Muscle layer of duodenum (tissue), 2 donors: ENCODE results near the gene BCL2.

Experiments
- H3K27ac ChIP-seq: one replicate; pipeline ENCODE4 v1.7.0; 2013; ENCODE audit warnings: mild to moderate bottlenecking, low read length
- H3K27me3 ChIP-seq: one replicate; pipeline ENCODE4 v1.7.0; 2013; ENCODE audit warnings: low read depth, mild to moderate bottlenecking, control low read depth, low read length
- H3K36me3 ChIP-seq, 2 donors: one replicate each; pipeline ENCODE4 v1.7.0; 2013; ENCODE audit warnings: low read length in 2 of 2, control low read depth in 1 of 2, mild to moderate bottlenecking in 1 of 2; ENCODE audit not compliant: insufficient read depth in 2 of 2, control insufficient read depth in 1 of 2
- H3K4me1 ChIP-seq, 2 donors: one replicate each; pipeline ENCODE4 v1.7.0; 2013; ENCODE audit warnings: low read length in 2 of 2, mild to moderate bottlenecking in 2 of 2, control low read depth in 1 of 2, moderate library complexity in 1 of 2; ENCODE audit not compliant: insufficient read depth in 2 of 2, control insufficient read depth in 1 of 2
- H3K4me3 ChIP-seq, 2 donors: one replicate each; pipeline ENCODE4 v1.7.0; 2013; ENCODE audit warnings: low read length in 2 of 2, low read depth in 1 of 2, mild to moderate bottlenecking in 1 of 2
- H3K9me3 ChIP-seq, 2 donors: one replicate each; pipeline ENCODE4 v1.7.0; 2013; ENCODE audit warnings: low read length in 2 of 2, control low read depth in 1 of 2, mild to moderate bottlenecking in 1 of 2; ENCODE audit not compliant: control insufficient read depth in 1 of 2
- donor health status: healthy.

The BCL2 gene

DNA sequence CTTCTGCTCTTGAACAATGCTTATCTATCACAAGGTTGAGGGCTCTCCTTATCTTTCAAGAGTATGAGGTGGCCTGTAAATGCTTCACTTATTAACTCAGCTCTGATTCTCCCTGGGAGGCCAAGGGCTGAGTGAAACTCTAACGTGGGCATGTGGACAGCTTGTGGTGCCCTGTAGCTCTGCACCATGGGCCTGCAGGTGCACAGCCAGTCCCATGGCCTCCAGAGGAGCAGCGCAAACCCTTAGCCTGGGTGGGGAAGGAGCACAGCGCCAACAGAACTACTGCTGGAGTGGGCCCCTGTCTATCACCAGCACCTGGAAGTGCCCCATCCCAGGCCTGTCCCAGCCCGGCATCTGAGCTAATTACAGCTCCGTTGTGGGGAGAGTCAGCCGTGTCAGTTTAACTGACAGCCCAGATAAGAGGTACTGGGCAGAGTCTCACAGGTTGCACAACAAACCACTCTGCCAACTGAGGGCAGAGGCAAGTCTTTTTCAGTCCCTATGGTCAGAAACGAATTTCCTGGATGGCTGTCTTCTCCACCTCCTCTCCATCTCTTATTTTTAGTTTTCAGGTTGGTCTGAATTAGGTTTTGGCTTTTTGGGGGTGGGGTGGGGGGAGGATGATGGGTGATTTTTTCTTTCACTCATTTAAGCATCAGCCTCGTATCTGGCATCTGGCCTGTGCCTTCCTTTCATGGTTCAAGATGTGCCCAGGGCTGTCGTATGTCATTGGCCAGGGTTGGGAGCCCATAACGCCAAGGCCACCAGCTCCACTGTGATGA is 219.5 kb downstream of the BCL2 start:
- Histone ChIP-seq H3K4me3 (no peak overlapping the region), H3K9me3 (no peaks in the 10 kb centered on the region), H3K4me1 (peaks cover 0 to 18% of the 10 kb centered on the region in 2 donors), H3K36me3 (no peaks in the 10 kb centered on the region), H3K27ac (no peak overlapping the region), H3K27me3 (no peaks in the 10 kb centered on the region)

DNA sequence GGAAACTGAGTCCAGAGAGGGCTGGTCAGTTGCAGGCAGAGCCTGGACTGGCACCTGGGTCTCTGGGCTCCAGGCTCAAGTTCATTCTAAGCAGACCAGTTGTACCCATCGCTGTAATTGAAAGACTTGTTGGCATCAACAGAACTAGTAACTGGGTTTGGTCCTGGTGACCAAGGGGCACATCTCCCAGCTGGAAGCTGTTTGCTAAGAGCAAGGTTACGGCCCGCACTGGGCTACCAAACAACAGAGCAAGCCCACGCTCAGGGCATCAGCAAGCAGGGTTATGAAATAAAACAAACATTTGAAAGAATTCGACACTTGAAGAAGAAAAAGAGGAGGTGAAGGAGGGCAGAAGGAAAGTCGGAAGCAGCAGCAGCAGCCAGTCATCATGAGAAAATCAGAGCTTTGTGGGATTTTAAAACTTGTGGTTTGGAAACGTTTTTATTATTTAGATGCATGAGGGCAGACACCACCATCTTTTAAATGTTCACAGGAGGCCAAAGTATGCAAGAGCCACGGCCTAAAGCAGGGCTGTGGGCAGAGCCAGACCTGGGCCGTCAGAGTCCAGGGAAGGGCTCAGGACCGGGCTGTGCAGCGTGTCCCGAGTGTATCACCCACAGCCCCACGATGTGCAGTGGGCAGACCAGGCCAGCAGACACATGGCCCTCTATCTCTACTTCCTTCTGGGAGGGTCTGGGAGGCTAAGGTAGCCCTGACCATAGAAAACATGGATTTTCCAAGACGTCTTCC is 220.3 kb downstream of the BCL2 start:
- Histone ChIP-seq H3K4me1 (peaks cover 0 to 18% of the 10 kb centered on the region in 2 donors), H3K4me3 (no peak overlapping the region), H3K36me3 (no peaks in the 10 kb centered on the region), H3K27ac (no peak overlapping the region), H3K27me3 (no peaks in the 10 kb centered on the region), H3K9me3 (no peaks in the 10 kb centered on the region)

DNA sequence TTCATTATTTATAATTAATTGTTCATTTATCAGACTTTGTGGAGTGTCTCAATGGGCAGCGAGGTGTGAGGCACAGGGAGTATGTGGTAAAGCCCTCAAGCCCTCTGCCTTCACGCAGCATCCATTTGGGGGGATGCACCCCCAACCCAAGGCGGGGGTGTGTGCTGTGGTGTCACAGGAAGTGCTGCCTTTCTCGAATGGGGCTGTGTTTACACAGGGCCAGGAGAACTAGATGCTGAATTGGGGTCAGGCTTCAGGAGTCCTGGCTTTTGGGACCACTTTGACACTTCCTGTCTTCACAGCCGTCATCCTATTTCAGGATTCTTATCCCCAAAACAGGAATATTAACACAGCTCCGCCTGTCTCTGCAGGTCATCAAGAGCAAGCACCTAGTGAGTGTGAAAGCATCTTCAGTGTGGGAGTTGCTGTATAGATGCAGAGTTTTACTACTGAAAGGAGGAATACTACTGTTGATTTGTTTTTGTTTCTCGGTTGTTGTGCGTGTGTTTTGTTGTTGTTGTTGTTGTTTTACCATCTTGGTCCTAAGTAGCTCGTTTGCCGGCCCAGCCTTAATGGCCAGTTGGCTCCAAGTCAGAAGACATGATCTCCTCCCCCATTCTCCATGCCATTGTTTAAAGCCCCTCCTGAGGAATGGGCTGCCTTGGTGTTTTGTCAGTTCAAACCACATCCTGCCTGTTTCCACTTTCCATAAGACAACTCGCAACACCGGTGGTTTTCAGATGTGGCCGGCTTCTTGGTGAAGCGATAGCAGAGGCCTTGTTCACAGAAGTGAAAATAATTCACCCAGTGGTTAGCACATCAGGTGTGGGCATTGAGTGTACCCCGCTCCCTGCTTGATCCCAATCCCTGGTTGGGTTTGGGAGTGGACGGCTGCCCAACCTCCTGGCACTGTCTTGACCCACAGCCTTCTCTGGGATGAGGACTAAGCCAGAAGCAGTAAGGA is 221.3 kb downstream of the BCL2 start:
- no peaks in the 10 kb centered on the region for H3K27me3 ChIP-seq
- no peak overlapping the region for H3K27ac ChIP-seq
- peaks cover 0 to 18% of the 10 kb centered on the region in 2 donors for H3K4me1 ChIP-seq
- no peak overlapping the region for H3K4me3 ChIP-seq
- H3K9me3 ChIP-seq, result no peaks in the 10 kb centered on the region
- H3K36me3 ChIP-seq, result no peaks in the 10 kb centered on the region

DNA sequence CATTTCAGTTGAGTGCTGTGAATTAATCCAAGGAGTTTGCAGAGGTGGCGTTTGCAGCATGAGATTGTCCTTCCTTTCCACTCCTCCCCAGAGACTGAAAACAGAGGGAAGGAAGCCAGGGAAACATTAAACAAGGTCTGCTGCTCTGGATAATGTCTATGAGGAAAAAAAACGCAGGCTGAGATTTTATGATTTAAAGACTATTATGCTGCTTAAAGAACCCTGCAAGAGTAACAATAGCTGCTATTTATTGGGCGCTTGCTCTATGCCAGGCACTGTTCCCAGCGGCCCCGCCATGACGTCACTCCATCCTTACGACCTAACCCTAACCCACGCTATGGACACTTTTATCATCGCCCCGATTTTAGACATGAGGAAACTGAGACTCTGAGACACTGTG is 222.4 kb downstream of the BCL2 start:
- H3K4me1 ChIP-seq, result peaks cover 0 to 18% of the 10 kb centered on the region in 2 donors
- no peak overlapping the region for H3K27ac ChIP-seq
- H3K36me3 ChIP-seq, result no peaks in the 10 kb centered on the region
- H3K9me3 ChIP-seq, result no peaks in the 10 kb centered on the region
- H3K27me3 ChIP-seq, result no peaks in the 10 kb centered on the region
- no peak overlapping the region for H3K4me3 ChIP-seq

DNA sequence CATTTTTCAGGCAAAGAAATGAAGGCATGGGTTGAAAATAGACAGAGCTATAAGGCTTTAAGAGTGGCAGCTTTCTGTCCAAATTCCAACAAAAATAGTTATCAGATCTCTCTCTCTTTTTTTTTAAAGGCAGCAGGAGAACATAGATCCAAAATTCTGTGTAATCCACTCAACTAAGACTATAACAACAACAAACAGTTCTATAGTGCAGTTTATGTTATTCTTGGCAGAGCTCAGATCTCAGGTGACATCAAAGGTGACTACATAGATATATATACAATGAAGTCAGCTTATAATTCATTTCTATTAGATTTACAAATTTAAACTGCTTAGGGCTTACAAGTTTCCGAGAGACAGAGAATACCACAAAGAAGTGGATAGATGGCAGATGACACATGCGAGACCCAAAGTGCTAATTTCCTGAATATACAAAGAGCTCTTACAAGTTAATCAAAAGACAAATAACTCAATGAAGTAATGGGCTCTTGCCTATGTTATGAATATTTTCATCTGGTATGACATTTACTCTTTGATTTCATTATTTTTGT is 223.2 kb downstream of the BCL2 start:
- Histone ChIP-seq H3K27me3 (no peaks in the 10 kb centered on the region), H3K4me1 (peaks cover 0 to 18% of the 10 kb centered on the region in 2 donors), H3K4me3 (no peak overlapping the region), H3K27ac (no peak overlapping the region), H3K36me3 (no peaks in the 10 kb centered on the region), H3K9me3 (no peaks in the 10 kb centered on the region)

DNA sequence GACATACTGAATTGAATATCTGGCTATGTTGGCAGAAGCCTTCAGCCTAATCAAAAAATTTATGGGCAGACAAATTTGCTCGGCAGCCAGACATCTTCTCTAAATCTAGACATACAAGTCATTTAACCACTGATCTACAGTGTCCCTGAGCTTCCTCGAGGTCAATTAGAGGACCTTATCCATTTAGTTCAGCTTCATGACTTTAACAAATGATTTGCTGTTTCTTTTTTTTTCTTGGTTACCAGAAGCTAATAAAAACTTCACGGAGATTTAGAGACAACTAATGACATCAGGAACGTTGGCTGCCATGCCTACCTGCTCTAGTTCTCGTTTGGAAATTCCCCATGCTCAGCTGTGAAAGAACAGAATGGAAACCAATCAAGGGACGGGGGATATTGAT is 223.8 kb downstream of the BCL2 start:
- no peaks in the 10 kb centered on the region for H3K27me3 ChIP-seq
- no peak overlapping the region for H3K4me3 ChIP-seq
- no peak overlapping the region for H3K27ac ChIP-seq
- peaks cover 0 to 24% of the 10 kb centered on the region in 2 donors for H3K4me1 ChIP-seq
- H3K9me3 ChIP-seq, result no peaks in the 10 kb centered on the region
- no peaks in the 10 kb centered on the region for H3K36me3 ChIP-seq

DNA sequence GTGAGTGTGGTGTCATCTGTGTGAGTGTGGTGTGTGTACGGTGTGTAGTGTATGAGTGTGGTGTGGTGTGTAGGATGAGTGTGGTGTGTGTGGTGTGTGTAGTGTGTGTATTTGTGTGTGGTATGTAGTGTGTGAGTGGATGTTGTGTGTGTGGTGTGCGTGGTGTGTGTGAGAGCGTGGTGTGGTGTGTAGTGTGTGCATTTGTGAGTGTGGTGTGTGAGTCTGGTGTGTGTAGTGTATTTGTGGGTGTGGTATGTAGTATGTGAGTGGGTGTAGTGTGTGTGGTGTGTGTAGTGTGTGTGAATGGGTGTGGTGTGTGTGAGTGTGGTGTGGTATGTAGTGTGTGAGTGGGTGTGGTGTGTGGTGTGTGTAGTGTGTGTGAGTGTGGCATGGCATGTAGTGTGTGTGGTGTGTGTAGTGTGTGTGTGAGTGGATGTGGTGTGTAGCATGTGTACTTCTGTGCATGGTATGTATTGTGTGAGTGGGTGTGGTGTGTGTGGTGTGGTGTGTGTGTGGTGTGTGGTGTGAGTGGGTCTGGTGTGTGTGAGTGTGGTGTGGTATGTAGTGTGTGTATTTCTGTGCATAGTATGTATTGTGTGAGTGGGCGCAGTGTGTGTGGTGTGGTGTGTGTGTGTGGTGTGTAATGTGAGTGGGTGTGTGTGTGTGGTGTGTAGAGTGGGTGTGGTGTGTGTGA is 227.8 kb downstream of the BCL2 start:
- no peak overlapping the region for H3K27ac ChIP-seq
- H3K36me3 ChIP-seq, result no peaks in the 10 kb centered on the region

DNA sequence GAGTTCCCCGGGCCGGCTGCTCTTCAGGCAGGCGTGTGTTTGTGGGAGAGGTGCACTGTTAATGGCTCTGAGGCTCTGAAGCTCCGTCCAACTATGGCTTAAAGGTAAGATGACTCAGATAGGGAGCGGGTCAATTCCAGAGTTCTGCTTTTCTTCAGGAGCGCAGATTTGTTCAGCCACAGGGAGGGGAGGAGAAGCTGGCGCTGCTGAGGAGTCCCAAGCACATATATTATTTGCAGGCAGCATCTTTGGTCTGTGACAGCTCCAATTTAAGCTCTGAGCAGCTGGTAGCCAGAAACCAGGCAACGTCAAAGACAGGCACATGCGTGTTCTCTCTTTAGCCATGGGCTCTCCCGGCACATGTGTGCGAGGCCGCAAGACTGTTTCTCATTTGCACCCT is 229.2 kb downstream of the BCL2 start:
- peaks cover 0 to 16% of the 10 kb centered on the region in 2 donors for H3K4me1 ChIP-seq
- no peak overlapping the region for H3K27ac ChIP-seq
- H3K27me3 ChIP-seq, result no peaks in the 10 kb centered on the region
- H3K4me3 ChIP-seq, result no peak overlapping the region
- no peaks in the 10 kb centered on the region for H3K36me3 ChIP-seq
- H3K9me3 ChIP-seq, result no peaks in the 10 kb centered on the region

More for the DNA sequence above, 227.8 kb downstream of the BCL2 start:
- Histone ChIP-seq H3K4me1 (peaks cover 0 to 22% of the 10 kb centered on the region in 2 donors), H3K9me3 (no peaks in the 10 kb centered on the region), H3K4me3 (no peak overlapping the region), H3K27me3 (no peaks in the 10 kb centered on the region)

DNA sequence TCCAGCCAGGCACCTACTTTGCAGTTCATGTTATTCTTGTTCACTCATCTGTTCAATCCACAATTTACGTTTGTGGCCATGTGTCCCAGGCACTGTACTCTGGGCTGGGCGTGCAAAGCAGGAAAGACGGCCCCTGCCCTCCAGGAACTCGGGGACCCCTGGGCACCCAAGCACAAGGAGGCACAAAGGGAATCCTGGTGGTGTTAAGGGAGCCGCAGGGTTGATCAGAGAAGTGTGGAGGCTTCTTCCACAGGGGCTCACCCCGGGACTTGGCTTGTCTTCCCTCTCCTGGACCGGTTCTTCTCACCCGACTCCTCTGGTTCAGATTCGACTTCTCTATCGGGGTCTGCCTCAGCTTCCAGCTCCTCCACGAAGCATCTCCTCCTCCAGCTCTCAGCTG is 230.5 kb downstream of the BCL2 start:
- Histone ChIP-seq H3K4me3 (no peak overlapping the region), H3K36me3 (no peaks in the 10 kb centered on the region), H3K27ac (no peak overlapping the region), H3K9me3 (no peaks in the 10 kb centered on the region), H3K4me1 (peaks cover 0 to 16% of the 10 kb centered on the region in 2 donors), H3K27me3 (no peaks in the 10 kb centered on the region)

DNA sequence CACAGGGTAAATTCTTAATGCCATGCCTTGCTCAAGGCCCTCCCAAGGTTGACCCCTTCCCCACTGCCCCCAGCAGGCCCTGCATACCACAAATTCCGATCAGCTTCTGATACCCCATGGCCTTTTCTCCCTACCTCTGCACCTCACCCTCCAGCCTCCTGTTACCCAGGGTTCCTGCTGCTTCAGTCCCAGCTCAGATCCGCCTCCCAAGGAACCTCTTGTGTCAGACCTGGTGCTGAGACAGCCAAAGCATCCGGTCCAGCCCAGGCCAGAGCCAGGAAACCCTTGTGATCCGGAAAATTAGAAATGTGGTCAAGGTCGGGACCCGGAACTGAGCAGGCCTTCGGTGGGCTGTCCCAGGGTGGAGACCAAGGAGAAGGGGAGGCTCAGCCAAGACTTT is 231.3 kb downstream of the BCL2 start:
- Histone ChIP-seq H3K9me3 (no peaks in the 10 kb centered on the region), H3K36me3 (no peaks in the 10 kb centered on the region), H3K4me1 (peaks cover 0 to 16% of the 10 kb centered on the region in 2 donors), H3K27me3 (no peaks in the 10 kb centered on the region), H3K4me3 (no peak overlapping the region), H3K27ac (no peak overlapping the region)
